Mucosa of descending colon (tissue), 3 donors: ENCODE results near the gene ESR1. TPM values are rescaled to one million over a fixed set of nuclear protein-coding genes. Genes with fewer than 3 reads are reported as not detected.
"Not testable (repeated sequence)": the region's sequence is repeated elsewhere in the genome, so short reads cannot be mapped to it uniquely, and the experiment has no call there.

Experiments
- ATAC-seq: fragments of 200-7000 bp; cut with Tn5 transposase; one replicate; pipeline ENCODE4 v1.9.1; 2020; ENCODE audit warnings: mild to moderate bottlenecking, moderate library complexity
- DNase-seq, 3 donors: peaks; one replicate each; pipeline ENCODE4 v3.0.0-alpha.2; 2020
- H3K36me3 ChIP-seq: fragments of 200-600 bp; one replicate; pipeline ENCODE4 v1.8.0; 2021; ENCODE audit warnings: low read depth, mild to moderate bottlenecking
- H3K4me1 ChIP-seq: fragments of 200-600 bp; one replicate; pipeline ENCODE4 v1.8.0; 2021; ENCODE audit warnings: low read depth, mild to moderate bottlenecking
- H3K4me3 ChIP-seq: fragments of 200-600 bp; one replicate; pipeline ENCODE4 v1.8.0; 2021; ENCODE audit warnings: mild to moderate bottlenecking
- H3K9me3 ChIP-seq: fragments of 200-600 bp; one replicate; pipeline ENCODE4 v1.8.0; 2021; ENCODE audit warnings: mild to moderate bottlenecking
- CTCF ChIP-seq: fragments of 200-600 bp; IDR thresholded peaks from one replicate; pipeline ENCODE4 v1.8.0; 2022; ENCODE audit warnings: antibody characterized with exemption, mild to moderate bottlenecking
- intact Hi-C, 2 donors: fragments of 100-400 bp; cut with DNase I in 1 of 2; cut with micrococcal nuclease in 1 of 2; formaldehyde crosslinking; loops; one replicate each; pipeline versions ENCODE4 v1.11.0 to v1.11.1; 2022; cut with DNase I, micrococcal nuclease
- total RNA-seq, 3 donors: library from RNA; stranded (reverse); fragmentation: NEBNext Ultra II Directional in 2 of 3; extraction: Animal tissue kit (Norgen Biotek cat#: 25700) in 2 of 3; gene quantifications; one replicate each; pipeline versions ENCODE4 v1.2.1 to v1.2.4, GENCODE V29; 2021 to 2023
- donor health status: DM: no; HTN: no; CAD: no; lungs with moderate emphysema.
- donor health status: DM: no; HTN: no; CAD: no.
- donor health status: DM: no; HTN: yes; CAD: no.

ESR1 gene
- total RNA-seq, 3 donors from 2014 or later = 0.55 to 1.6 (median 0.82) TPM

- DNase-seq (no peak), ATAC-seq (no peak)
- Histone ChIP-seq H3K9me3 (no peaks in the 10 kb centered on the region), H3K4me1 (no peaks in the 10 kb centered on the region), H3K4me3 (no peak overlapping the region), H3K36me3 (no peaks in the 10 kb centered on the region)
- intact Hi-C loops = no loop called here
- TF ChIP-seq CTCF = no peak
These were observed 263.1 kb downstream of the ESR1 start for GRCh38 chr6:152070556-152070955.

- intact Hi-C loops = no loop called here
- TF ChIP-seq CTCF = no peak
- no peak for DNase-seq
- ATAC-seq = no peak
- Histone ChIP-seq H3K9me3 (peaks cover 7% of the 10 kb centered on the region), H3K36me3 (no peaks in the 10 kb centered on the region), H3K4me3 (no peak overlapping the region), H3K4me1 (no peaks in the 10 kb centered on the region)
These were observed 263.8 kb downstream of the ESR1 start for GRCh38 chr6:152071318-152071717.

- H3K4me3 ChIP-seq = no peak overlapping the region
- no peak for TF ChIP-seq CTCF
- ATAC-seq = no peak
These were observed 264.4 kb downstream of the ESR1 start for GRCh38 chr6:152071843-152072242.

GRCh38 chr6:152076242-152076641 lies 268.8 kb downstream of the ESR1 start:
- ATAC-seq, DNase-seq, H3K4me1 ChIP-seq, H3K4me3 ChIP-seq, H3K36me3 ChIP-seq, intact Hi-C loops: not testable (repeated sequence)
- peaks cover 15% of the 10 kb centered on the region for H3K9me3 ChIP-seq

More at GRCh38 chr6:152071843-152072242, 264.4 kb downstream of the ESR1 start:
- Histone ChIP-seq H3K36me3 (no peaks in the 10 kb centered on the region), H3K4me1 (no peaks in the 10 kb centered on the region), H3K9me3 (peaks cover 12% of the 10 kb centered on the region)
- intact Hi-C loops = no loop called here
- DNase-seq = no peak

GRCh38 chr6:152078001-152078400 lies 270.5 kb downstream of the ESR1 start:
- Histone ChIP-seq H3K4me1 (no peaks in the 10 kb centered on the region), H3K36me3 (no peaks in the 10 kb centered on the region), H3K9me3 (peaks cover 15% of the 10 kb centered on the region), H3K4me3 (no peak overlapping the region)
- no peak for DNase-seq
- intact Hi-C loops = no loop called here
- no peak for TF ChIP-seq CTCF
- ATAC-seq = no peak

- Histone ChIP-seq H3K36me3 (no peaks in the 10 kb centered on the region), H3K9me3 (peaks cover 15% of the 10 kb centered on the region), H3K4me3 (no peak overlapping the region), H3K4me1 (no peaks in the 10 kb centered on the region)
- DNase-seq (no peak), ATAC-seq (no peak)
- intact Hi-C loops = no loop called here
- no peak for TF ChIP-seq CTCF
These were observed 271.3 kb downstream of the ESR1 start for GRCh38 chr6:152078804-152079203.
